Astrocyte (in vitro differentiated cells and primary cell): ENCODE results near the gene ZNF394. TPM values are rescaled to one million over a fixed set of nuclear protein-coding genes. Genes with fewer than 3 reads are reported as not detected.

ENCODE experiments used
- DNase-seq: peaks from one replicate; pipeline ENCODE4 v3.0.0-alpha.2; 2010; ENCODE audit warnings: low read depth
- FAIRE-seq: peaks from 2 replicates; lab custom pipeline; 2011; peaks lifted over from hg19 to GRCh38; lab: Jason Lieb, UNC
- H2AFZ ChIP-seq: 2 replicates; pipeline ENCODE4 v1.6.0; 2012; ENCODE audit warnings: low read depth, low read length, inconsistent platforms
- H3K27ac ChIP-seq: 2 replicates; pipeline ENCODE4 v1.5.1; 2011; ENCODE audit warnings: low read depth, low read length, inconsistent platforms
- H3K27me3 ChIP-seq: 2 replicates; pipeline ENCODE4 v1.6.0; 2011; ENCODE audit warnings: low read length, inconsistent platforms; ENCODE audit not compliant: insufficient read depth
- H3K36me3 ChIP-seq: 2 replicates; pipeline ENCODE4 v1.5.1; 2011; ENCODE audit warnings: low read length, inconsistent platforms; ENCODE audit not compliant: insufficient read depth
- H3K4me1 ChIP-seq: 2 replicates; pipeline ENCODE4 v1.5.1; 2011; ENCODE audit warnings: low read length, inconsistent platforms; ENCODE audit not compliant: insufficient read depth
- H3K4me2 ChIP-seq: 2 replicates; pipeline ENCODE4 v1.6.0; 2012; ENCODE audit warnings: low read length, inconsistent platforms
- H3K4me3 ChIP-seq: 2 replicates; pipeline ENCODE4 v1.5.1; 2011; ENCODE audit warnings: low read depth, mild to moderate bottlenecking, low read length, inconsistent platforms; ENCODE audit not compliant: insufficient read depth
- H3K79me2 ChIP-seq: 2 replicates; pipeline ENCODE4 v1.6.0; 2012; ENCODE audit warnings: mild to moderate bottlenecking, low read length, inconsistent platforms; ENCODE audit not compliant: insufficient read depth
- H3K9ac ChIP-seq: 2 replicates; pipeline ENCODE4 v1.6.0; 2012; ENCODE audit warnings: mild to moderate bottlenecking, low read length, inconsistent platforms
- H3K9me3 ChIP-seq: 2 replicates; pipeline ENCODE4 v1.5.1; 2012; ENCODE audit warnings: low read depth, mild to moderate bottlenecking, low read length, inconsistent platforms; ENCODE audit not compliant: insufficient read depth
- H4K20me1 ChIP-seq: 2 replicates; pipeline ENCODE4 v1.6.0; 2012; ENCODE audit warnings: low read length, inconsistent platforms; ENCODE audit not compliant: insufficient read depth
- H3K27ac Mint-ChIP-seq: one replicate; pipeline ENCODE4 v1.8.0; 2021; ENCODE audit warnings: mild to moderate bottlenecking, mixed read lengths; ENCODE audit not compliant: unreplicated experiment
- H3K27me3 Mint-ChIP-seq: one replicate; pipeline ENCODE4 v1.8.0; 2021; ENCODE audit warnings: low read depth, mixed read lengths; ENCODE audit not compliant: unreplicated experiment
- H3K36me3 Mint-ChIP-seq: one replicate; pipeline ENCODE4 v1.8.0; 2021; ENCODE audit warnings: low read depth, mixed read lengths; ENCODE audit not compliant: unreplicated experiment
- H3K4me1 Mint-ChIP-seq: one replicate; pipeline ENCODE4 v1.8.0; 2021; ENCODE audit warnings: low read depth, mixed read lengths; ENCODE audit not compliant: unreplicated experiment
- H3K4me3 Mint-ChIP-seq: one replicate; pipeline ENCODE4 v1.8.0; 2021; ENCODE audit warnings: mild to moderate bottlenecking, moderate library complexity, mixed read lengths; ENCODE audit not compliant: unreplicated experiment
- H3K9me3 Mint-ChIP-seq: one replicate; pipeline ENCODE4 v1.8.0; 2021; ENCODE audit warnings: mild to moderate bottlenecking, mixed read lengths; ENCODE audit not compliant: unreplicated experiment
- EZH2 ChIP-seq: IDR thresholded peaks from 2 replicates; pipeline ENCODE4 v1.6.1; 2012; ENCODE audit warnings: mild to moderate bottlenecking, low read length, inconsistent platforms; ENCODE audit not compliant: insufficient read depth
- total RNA-seq: library from RNA; stranded (reverse); gene quantifications from 2 replicates; pipeline ENCODE4 v1.2.1, GENCODE V29; 2021
- TF ChIP-seq, protein P1 (sequence below): IDR thresholded peaks from 2 replicates; pipeline ENCODE4 v1.5.1; 2011; ENCODE audit warnings: low read depth, mild to moderate bottlenecking, inconsistent platforms, low read length, moderate library complexity; ENCODE audit not compliant: insufficient read depth

The ZNF394 gene
- total RNA-seq, 1 donor from 2014 or later = 25.7 TPM

DNA sequence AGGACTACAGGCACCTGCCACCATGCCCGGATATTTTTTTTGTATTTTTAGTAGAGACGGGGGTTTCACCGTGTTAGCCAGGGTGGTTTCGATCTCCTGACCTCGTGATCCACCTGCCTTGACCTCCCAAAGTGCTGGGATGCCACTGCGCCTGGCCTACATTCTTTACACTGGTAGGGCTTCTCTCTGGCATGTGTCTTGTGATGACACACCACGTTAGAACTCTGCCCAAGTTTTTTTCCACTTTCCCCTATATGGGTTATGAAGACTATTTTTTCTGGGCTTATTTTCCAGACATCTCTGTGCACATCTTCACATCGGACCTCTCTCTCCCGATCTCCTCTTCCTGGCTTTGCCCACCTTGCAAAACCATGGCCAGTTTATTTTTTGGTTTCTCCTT lies 41.1 kb upstream of the ZNF394 start:
- H3K27me3 ChIP-seq = no peaks in the 10 kb centered on the region
- H3K79me2 ChIP-seq = no peaks in the 10 kb centered on the region
- no peak for TF ChIP-seq EZH2
- TF ChIP-seq, protein P1, sequence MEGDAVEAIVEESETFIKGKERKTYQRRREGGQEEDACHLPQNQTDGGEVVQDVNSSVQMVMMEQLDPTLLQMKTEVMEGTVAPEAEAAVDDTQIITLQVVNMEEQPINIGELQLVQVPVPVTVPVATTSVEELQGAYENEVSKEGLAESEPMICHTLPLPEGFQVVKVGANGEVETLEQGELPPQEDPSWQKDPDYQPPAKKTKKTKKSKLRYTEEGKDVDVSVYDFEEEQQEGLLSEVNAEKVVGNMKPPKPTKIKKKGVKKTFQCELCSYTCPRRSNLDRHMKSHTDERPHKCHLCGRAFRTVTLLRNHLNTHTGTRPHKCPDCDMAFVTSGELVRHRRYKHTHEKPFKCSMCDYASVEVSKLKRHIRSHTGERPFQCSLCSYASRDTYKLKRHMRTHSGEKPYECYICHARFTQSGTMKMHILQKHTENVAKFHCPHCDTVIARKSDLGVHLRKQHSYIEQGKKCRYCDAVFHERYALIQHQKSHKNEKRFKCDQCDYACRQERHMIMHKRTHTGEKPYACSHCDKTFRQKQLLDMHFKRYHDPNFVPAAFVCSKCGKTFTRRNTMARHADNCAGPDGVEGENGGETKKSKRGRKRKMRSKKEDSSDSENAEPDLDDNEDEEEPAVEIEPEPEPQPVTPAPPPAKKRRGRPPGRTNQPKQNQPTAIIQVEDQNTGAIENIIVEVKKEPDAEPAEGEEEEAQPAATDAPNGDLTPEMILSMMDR = no peak
- H3K9ac ChIP-seq = no peak overlapping the region
- H3K9me3 ChIP-seq = peaks cover 11% of the 10 kb centered on the region
- H3K4me1 ChIP-seq = no peaks in the 10 kb centered on the region
- no peak overlapping the region for H2AFZ ChIP-seq
- Mint-ChIP-seq H3K4me3 (no peak overlapping the region), H3K4me1 (peaks cover 1% of the 10 kb centered on the region), H3K27me3 (no peaks in the 10 kb centered on the region), H3K36me3 (peaks cover 29% of the 10 kb centered on the region), H3K27ac (no peak overlapping the region), H3K9me3 (peaks cover 28% of the 10 kb centered on the region)
- H3K4me2 ChIP-seq = no peak overlapping the region
- no peaks in the 10 kb centered on the region for H4K20me1 ChIP-seq
- no peak for DNase-seq
- no peaks in the 10 kb centered on the region for H3K36me3 ChIP-seq
- no peak overlapping the region for H3K27ac ChIP-seq
- no peak overlapping the region for H3K4me3 ChIP-seq
- no peak for FAIRE-seq

DNA sequence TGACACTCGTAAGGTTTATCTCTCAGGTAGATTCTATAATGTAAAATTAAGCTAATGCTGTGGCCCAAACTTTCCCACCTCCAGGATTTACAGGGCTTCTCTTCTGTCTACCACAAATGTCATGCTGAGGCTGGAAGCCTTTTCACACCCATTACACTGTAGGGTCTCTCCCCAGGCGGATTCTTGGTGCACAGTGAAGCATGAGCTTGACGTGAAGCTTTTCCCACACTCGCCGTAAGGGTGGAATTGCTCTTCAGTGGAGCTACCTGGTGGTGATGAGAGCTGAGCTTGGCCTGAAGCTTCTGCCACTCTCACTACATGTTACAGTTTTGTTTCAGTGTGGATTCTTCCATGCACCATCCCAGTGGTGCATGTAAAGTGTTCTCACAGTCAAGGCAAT lies 40.5 kb upstream of the ZNF394 start:
- FAIRE-seq = no peak
- H2AFZ ChIP-seq = no peak overlapping the region
- H3K4me1 Mint-ChIP-seq = peaks cover 1% of the 10 kb centered on the region

GRCh38 chr7:99539213-99539811 lies 39.2 kb upstream of the ZNF394 start:
- no peak overlapping the region for H3K4me3 Mint-ChIP-seq
- FAIRE-seq = no peak

More for the DNA sequence above, 40.5 kb upstream of the ZNF394 start:
- Mint-ChIP-seq H3K27ac (no peak overlapping the region), H3K4me3 (no peak overlapping the region), H3K9me3 (peaks cover 28% of the 10 kb centered on the region), H3K36me3 (peaks cover 32% of the 10 kb centered on the region), H3K27me3 (no peaks in the 10 kb centered on the region)
- Histone ChIP-seq H3K4me1 (no peaks in the 10 kb centered on the region), H3K79me2 (no peaks in the 10 kb centered on the region), H3K9me3 (peaks cover 11% of the 10 kb centered on the region), H3K4me3 (no peak overlapping the region), H4K20me1 (no peaks in the 10 kb centered on the region), H3K36me3 (no peaks in the 10 kb centered on the region), H3K4me2 (no peak overlapping the region), H3K27ac (no peak overlapping the region), H3K9ac (no peak overlapping the region), H3K27me3 (no peaks in the 10 kb centered on the region)
- no peak for DNase-seq
- TF ChIP-seq EZH2 = no peak
- TF ChIP-seq, protein P1 = no peak

More at GRCh38 chr7:99539213-99539811, 39.2 kb upstream of the ZNF394 start:
- Histone ChIP-seq H3K9me3 (peaks cover 16% of the 10 kb centered on the region), H3K4me1 (no peaks in the 10 kb centered on the region), H3K36me3 (no peaks in the 10 kb centered on the region), H3K27me3 (no peaks in the 10 kb centered on the region), H3K4me3 (no peak overlapping the region), H4K20me1 (no peaks in the 10 kb centered on the region), H3K27ac (no peak overlapping the region), H3K79me2 (no peaks in the 10 kb centered on the region), H3K9ac (no peak overlapping the region), H2AFZ (no peak overlapping the region), H3K4me2 (no peak overlapping the region)
- DNase-seq = no peak
- H3K27ac Mint-ChIP-seq = no peak overlapping the region
- H3K27me3 Mint-ChIP-seq = no peaks in the 10 kb centered on the region
- peaks cover 30% of the 10 kb centered on the region for H3K9me3 Mint-ChIP-seq
- TF ChIP-seq, protein P1 = no peak
- TF ChIP-seq EZH2 = no peak
- H3K36me3 Mint-ChIP-seq = peaks cover 35% of the 10 kb centered on the region
- H3K4me1 Mint-ChIP-seq = peaks cover 1% of the 10 kb centered on the region
